ENCODE results near the gene C16orf74.

- TF ChIP-seq CTCF (IDR thresholded peaks at IDR 0.05): no peak
- TF ChIP-seq POLR2A (IDR thresholded peaks at IDR 0.05): no peak
Observed at GRCh38 chr16:85753976-85754375, 3.1 kb upstream of the C16orf74 start.
